SK-N-SH (cell line): ENCODE results near the gene PLA2G4E. TPM values are rescaled to one million over a fixed set of nuclear protein-coding genes. Genes with fewer than 3 reads are reported as not detected.

ENCODE experiments used
- CTCF ChIA-PET: fragments of 300-600, 350-600 bp; formaldehyde crosslinking; extraction: SDS; loops from one replicate; lab custom pipeline; 2021; lab: Yijun Ruan, JAX
- POLR2A ChIA-PET: fragments of 350-600 bp; sonication (Branson Sonifier 250); formaldehyde crosslinking; extraction: SDS; loops from one replicate; lab custom pipeline; 2020; ENCODE audit warnings: antibody characterized with exemption, inconsistent platforms; lab: Yijun Ruan, JAX
- DNase-seq: peaks from one replicate; pipeline ENCODE4 v3.0.0; 2012
- H2AFZ ChIP-seq: fragments of 200-600 bp; sonication (generic); 2 replicates; pipeline ENCODE4 v1.8.1; 2016; ENCODE audit warnings: antibody characterized with exemption, mild to moderate bottlenecking, low read depth
- H3F3A ChIP-seq: fragments of 200-600 bp; sonication (generic); replicated peaks from 2 replicates; pipeline ENCODE3; 2016; ENCODE audit warnings: antibody characterized with exemption, mild to moderate bottlenecking; ENCODE audit not compliant: insufficient read depth
- H3K27ac ChIP-seq, 2 experiments: fragments of 200-500 bp in 1 of 2; fragments of 200-600 bp in 1 of 2; sonication (Bioruptor generic) in 1 of 2; sonication (generic), shearing (Covaris generic) in 1 of 2; 2 replicates each; pipeline versions ENCODE4 v1.5.1 to v1.6.1; 2014 to 2016; ENCODE audit warnings: low read depth in 2 of 2, inconsistent platforms in 1 of 2, low read length in 1 of 2, mild to moderate bottlenecking in 1 of 2, mixed read lengths in 1 of 2
- H3K27me3 ChIP-seq: fragments of 200-600 bp; sonication (generic), shearing (Covaris generic); 2 replicates; pipeline ENCODE4 v1.6.1; 2016; ENCODE audit warnings: mixed run types; ENCODE audit not compliant: insufficient read depth
- H3K36me3 ChIP-seq, 2 experiments: fragments of 200-500 bp in 1 of 2; fragments of 200-600 bp in 1 of 2; sonication (Bioruptor generic) in 1 of 2; sonication (generic) in 1 of 2; replicated peaks in 1 of 2; 2 replicates each; pipeline versions ENCODE3 to v1.5.1; 2014 to 2016; ENCODE audit warnings: low read length in 1 of 2, mild to moderate bottlenecking in 1 of 2; ENCODE audit not compliant: insufficient read depth in 2 of 2, control insufficient read depth in 1 of 2
- H3K4me1 ChIP-seq, 2 experiments: fragments of 200-500 bp in 1 of 2; fragments of 200-600 bp in 1 of 2; sonication (Bioruptor generic) in 1 of 2; sonication (generic), shearing (Covaris generic) in 1 of 2; 2 replicates each; pipeline versions ENCODE4 v1.5.1 to v1.6.1; 2014 to 2016; ENCODE audit warnings: low read depth in 1 of 2, low read length in 1 of 2, mixed run types in 1 of 2; ENCODE audit not compliant: insufficient read depth in 2 of 2, control insufficient read depth in 1 of 2
- H3K4me2 ChIP-seq: fragments of 200-600 bp; sonication (generic), shearing (Covaris generic); 2 replicates; pipeline ENCODE4 v1.6.1; 2017; ENCODE audit warnings: mixed run types
- H3K4me3 ChIP-seq, 2 experiments: fragments of 200-500 bp in 1 of 2; fragments of 200-600 bp in 1 of 2; sonication (Bioruptor generic) in 1 of 2; sonication (generic), shearing (Covaris generic) in 1 of 2; 2 replicates each; pipeline versions ENCODE4 v1.5.1 to v1.8.1; 2014 to 2016; ENCODE audit warnings: low read depth in 2 of 2, inconsistent platforms in 1 of 2, low read length in 1 of 2, mild to moderate bottlenecking in 1 of 2, mixed read lengths in 1 of 2, moderate library complexity in 1 of 2
- H3K79me2 ChIP-seq: fragments of 200-600 bp; sonication (generic); 2 replicates; pipeline ENCODE4 v1.8.1; 2017; ENCODE audit warnings: mild to moderate bottlenecking; ENCODE audit not compliant: insufficient read depth
- H3K9ac ChIP-seq: fragments of 200-600 bp; sonication (generic); 2 replicates; pipeline ENCODE4 v1.6.1; 2017; ENCODE audit warnings: mixed run types
- H3K9me2 ChIP-seq: fragments of 200-600 bp; sonication (generic); 2 replicates; pipeline ENCODE4 v1.6.1; 2017; ENCODE audit warnings: mixed run types
- H3K9me3 ChIP-seq: fragments of 200-600 bp; sonication (generic); 2 replicates; pipeline ENCODE4 v1.6.1; 2017; ENCODE audit warnings: mixed run types, mild to moderate bottlenecking, moderate library complexity
- H4K20me1 ChIP-seq: fragments of 200-600 bp; sonication (generic); 2 replicates; pipeline ENCODE4 v1.6.1; 2017; ENCODE audit warnings: mild to moderate bottlenecking, mixed run types; ENCODE audit not compliant: insufficient read depth
- CHD2 ChIP-seq: fragments of 150-350 bp; IDR thresholded peaks from 2 replicates; pipeline ENCODE4 v1.6.1; 2018; ENCODE audit warnings: low read length; ENCODE audit not compliant: partially characterized antibody
- CTCF ChIP-seq: fragments of 200-600 bp; sonication (generic); IDR thresholded peaks from 2 replicates; pipeline ENCODE4 v1.6.1; 2017; ENCODE audit warnings: antibody characterized with exemption, mild to moderate bottlenecking, moderate library complexity
- EP300 ChIP-seq, 2 experiments: IDR thresholded peaks; 2 replicates each; pipeline versions ENCODE4 v1.4.0 to v1.6.1; 2012; ENCODE audit warnings: borderline replicate concordance in 1 of 2, low read depth in 1 of 2, low read length in 1 of 2
- FOXM1 ChIP-seq: IDR thresholded peaks from 2 replicates; pipeline ENCODE4 v1.4.0; 2012; ENCODE audit warnings: low read depth, mild to moderate bottlenecking
- GATA2 ChIP-seq: sonication (generic); formaldehyde crosslinking; IDR thresholded peaks from 2 replicates; pipeline ENCODE4 v1.5.0; 2020; ENCODE audit warnings: mild to moderate bottlenecking, missing genetic modification reagents
- JUND ChIP-seq: IDR thresholded peaks from 2 replicates; pipeline ENCODE4 v1.4.0; 2012
- MAX ChIP-seq: IDR thresholded peaks from 2 replicates; pipeline ENCODE4 v1.4.0; 2012; ENCODE audit warnings: low read depth
- MXI1 ChIP-seq: IDR thresholded peaks from 2 replicates; pipeline ENCODE4 v1.6.1; 2012; ENCODE audit warnings: mild to moderate bottlenecking, low read depth, low read length, improper control_type of control experiment
- NFIC ChIP-seq: IDR thresholded peaks from 2 replicates; pipeline ENCODE4 v1.4.0; 2012; ENCODE audit warnings: borderline replicate concordance
- PBX3 ChIP-seq: IDR thresholded peaks from 2 replicates; pipeline ENCODE4; 2012
- RAD21 ChIP-seq: IDR thresholded peaks from 2 replicates; pipeline ENCODE4 v1.6.1; 2012; ENCODE audit warnings: mild to moderate bottlenecking, low read length
- RCOR1 ChIP-seq: fragments of 150-350 bp; IDR thresholded peaks from 2 replicates; pipeline ENCODE4 v1.6.1; 2017; ENCODE audit warnings: antibody characterized with exemption, low read length
- RXRA ChIP-seq: IDR thresholded peaks from 2 replicates; pipeline ENCODE4 v1.4.0; 2012; ENCODE audit warnings: low read depth, mild to moderate bottlenecking, borderline replicate concordance
- TAF1 ChIP-seq: IDR thresholded peaks from 2 replicates; pipeline ENCODE4 v1.6.1; 2012; ENCODE audit warnings: low read depth, mild to moderate bottlenecking, low read length, moderate library complexity, borderline replicate concordance
- TEAD4 ChIP-seq: IDR thresholded peaks from 2 replicates; pipeline ENCODE4 v1.4.0; 2012; ENCODE audit warnings: mild to moderate bottlenecking, borderline replicate concordance; ENCODE audit not compliant: insufficient read depth
- YY1 ChIP-seq: IDR thresholded peaks from 2 replicates; pipeline ENCODE4 v1.4.0; 2012; ENCODE audit warnings: low read depth, mild to moderate bottlenecking
- WGBS: methylation state at CpG from one replicate; pipeline ENCODE4 v1.1.6; 2017; ENCODE audit warnings: low lambda C conversion rate; 5-methylcytosine and 5-hydroxymethylcytosine counted together
- polyA plus RNA-seq, 3 experiments: library from polyadenylated mRNA; depleted of rRNA; stranded (reverse); fragments of >200 nt; gene quantifications; 2 replicates each; pipeline ENCODE4 v1.2.3, GENCODE V29; 2012

Gene PLA2G4E
- polyA plus RNA-seq, 1 of the 3 experiments (the other 2 are of a cell fraction) = not detected

- TF ChIP-seq RAD21 = no peak
Observed at GRCh38 chr15:41975669-41976068, 45.2 kb downstream of the PLA2G4E start (continued).

- Histone ChIP-seq H3K4me2 (no peak overlapping the region), H3K4me3 (no peak overlapping the region), H3K9ac (no peak overlapping the region), H3K79me2 (peaks cover 31% of the 10 kb centered on the region), H2AFZ (no peak overlapping the region), H3K9me2 (no peaks in the 10 kb centered on the region), H3K36me3 (no peaks in the 10 kb centered on the region), H3K27ac (no peak overlapping the region)
- DNase-seq = no peak
- CTCF ChIA-PET = interaction anchor here (1.0 to 2.9 kb wide), 3 partner anchors 12 to 43 kb away, joined by 3 to 22 read pairs (median 9); no protein-coding TSS in a partner anchor
- whole genome bisulfite sequencing = 100% methylated on average over 1 of the region's 1 CpG
- TF ChIP-seq TEAD4 (no peak), MXI1 (no peak), PBX3 (no peak), NFIC (no peak)
- TF ChIP-seq, all 33 proteins: peak for 0
- Histone ChIP-seq H4K20me1 (peaks cover 8% of the 10 kb centered on the region; the same call in 1 of the 2 replicates), H3K27me3 (no peaks in the 10 kb centered on the region), H3K4me1 (peaks cover 3 to 19% of the 10 kb centered on the region in 2 experiments; a peak in 3 of 4 replicates), H3K9me3 (no peaks in the 10 kb centered on the region), H3F3A (no peaks in the 10 kb centered on the region)
- POLR2A ChIA-PET = no interaction called here
Observed at GRCh38 chr15:41974041-41974440, 46.8 kb downstream of the PLA2G4E start.

GRCh38 chr15:41972253-41973242, 48.3 kb downstream of the PLA2G4E start, which contains the start of gene EHD4:
EHD4 (minus strand) TSS chr15:41972557; CDS start chr15:41972494, 63 bp downstream.
- no peaks in the 10 kb centered on the region for H3K27me3 ChIP-seq
- peak within 1 kb of the TSS; percentile 86 to 100 for H3K4me3 ChIP-seq
- no peaks in the 10 kb centered on the region for H3K9me2 ChIP-seq
- H3F3A ChIP-seq = no peaks in the 10 kb centered on the region
- H3K9me3 ChIP-seq = no peaks in the 10 kb centered on the region
- H3K27ac ChIP-seq = peak within 1 kb of the TSS; percentile 57 to 74
- peak within 1 kb of the TSS; percentile 87 for H3K4me2 ChIP-seq
- H3K4me1 ChIP-seq = peaks cover 3 to 34% of the 10 kb centered on the region in 2 experiments; a peak in 3 of 4 replicates
- H4K20me1 ChIP-seq = peaks cover 8% of the 10 kb centered on the region; the same call in 1 of the 2 replicates
- H3K36me3 ChIP-seq = no peaks in the 10 kb centered on the region
- peak within 1 kb of the TSS; percentile 79 for H3K9ac ChIP-seq
- ChIA-PET POLR2A (interaction anchor here (0.9 kb wide), 3 partner anchors 68 to 198 kb away, joined by 3 read pairs; no protein-coding TSS in a partner anchor), CTCF (interaction anchor here (0.8 to 2.9 kb wide), 9 partner anchors 14 to 415 kb away, joined by 3 to 22 read pairs (median 4); no protein-coding TSS in a partner anchor)
- peak; percentile 97 for DNase-seq
- H3K79me2 ChIP-seq = peaks cover 46% of the 10 kb centered on the region
- peak within 1 kb of the TSS; percentile 84 for H2AFZ ChIP-seq
- WGBS = 3% methylated on average over 27 of the region's 72 CpGs
- no peak for TF ChIP-seq RXRA
- no peak for TF ChIP-seq RCOR1
- TF ChIP-seq TAF1 = peak; percentile 82
- TF ChIP-seq CTCF = peak; percentile 59
- TF ChIP-seq YY1 = no peak
- no peak for TF ChIP-seq FOXM1
- TF ChIP-seq JUND = no peak
- no peak for TF ChIP-seq GATA2 (CRISPR knock-in tag)
- peak; percentile 82 for TF ChIP-seq PBX3
- TF ChIP-seq TEAD4 = no peak
- 0 out of 2 replicates have a peak, but pooled peaks have one; percentile 1 for TF ChIP-seq MAX
- TF ChIP-seq CHD2 = peak; percentile 54
- no peak; a peak in 1 of 4 replicates for TF ChIP-seq EP300 (IDR thresholded peaks at IDR 0.05; ENCODE audit: borderline replicate concordance in 1 of 2, low read depth in 1 of 2, low read length in 1 of 2)
